ENCODE results near the gene ANKDD1B.
"Not testable (repeated sequence)": the region's sequence is repeated elsewhere in the genome, so short reads cannot be mapped to it uniquely, and the experiment has no call there.

ANKDD1B gene

GRCh38 chr5:75685141-75685540 is 73.9 kb downstream of the ANKDD1B start:
- in situ Hi-C loops (cut with HindIII; ENCODE audit: low sequenced_read_pairs) = no loop called here
- TF ChIP-seq CTCF (IDR thresholded peaks at IDR 0.05; ENCODE audit: low read depth, low read length) = no peak
- no peak for DNase-seq (ENCODE audit: low read depth, low spot score)

GRCh38 chr5:75686480-75686879 is 75.2 kb downstream of the ANKDD1B start:
- in situ Hi-C loops (cut with HindIII; ENCODE audit: low sequenced_read_pairs) = no loop called here
- TF ChIP-seq CTCF (IDR thresholded peaks at IDR 0.05; ENCODE audit: low read depth, low read length) = no peak
- no peak for DNase-seq (ENCODE audit: low read depth, low spot score)
- H3K4me3 ChIP-seq (ENCODE audit: low read depth, low read length) = no peak overlapping the region

More at GRCh38 chr5:75685141-75685540, 73.9 kb downstream of the ANKDD1B start:
- no peak overlapping the region for H3K4me3 ChIP-seq (ENCODE audit: low read depth, low read length)

GRCh38 chr5:75690669-75691068 is 79.4 kb downstream of the ANKDD1B start:
- TF ChIP-seq CTCF (IDR thresholded peaks at IDR 0.05; ENCODE audit: low read depth, low read length) = no peak
- in situ Hi-C loops (cut with HindIII; ENCODE audit: low sequenced_read_pairs) = no loop called here
- DNase-seq (ENCODE audit: low read depth, low spot score) = no peak
- H3K4me3 ChIP-seq (ENCODE audit: low read depth, low read length) = no peak overlapping the region

- no peak for TF ChIP-seq CTCF (IDR thresholded peaks at IDR 0.05; ENCODE audit: low read depth, low read length)
- no peak for DNase-seq (ENCODE audit: low read depth, low spot score)
- H3K4me3 ChIP-seq (ENCODE audit: low read depth, low read length) = no peak overlapping the region
- in situ Hi-C loops (cut with HindIII; ENCODE audit: low sequenced_read_pairs) = no loop called here
Observed at GRCh38 chr5:75694781-75695180, 83.5 kb downstream of the ANKDD1B start.

GRCh38 chr5:75695472-75696351 is 84.5 kb downstream of the ANKDD1B start:
- H3K4me3 ChIP-seq (ENCODE audit: low read depth, low read length); DNase-seq (ENCODE audit: low read depth, low spot score); in situ Hi-C loops (cut with HindIII; ENCODE audit: low sequenced_read_pairs): not testable (repeated sequence)

- no peak for DNase-seq (ENCODE audit: low read depth, low spot score)
- H3K4me3 ChIP-seq (ENCODE audit: low read depth, low read length) = no peak overlapping the region
- TF ChIP-seq CTCF (IDR thresholded peaks at IDR 0.05; ENCODE audit: low read depth, low read length) = no peak
- in situ Hi-C loops (cut with HindIII; ENCODE audit: low sequenced_read_pairs) = no loop called here
Observed at GRCh38 chr5:75701856-75702255, 90.6 kb downstream of the ANKDD1B start.

- H3K4me3 ChIP-seq (ENCODE audit: low read depth, low read length) = no peak overlapping the region
- no peak for DNase-seq (ENCODE audit: low read depth, low spot score)
- in situ Hi-C loops (cut with HindIII; ENCODE audit: low sequenced_read_pairs) = no loop called here
- TF ChIP-seq CTCF (IDR thresholded peaks at IDR 0.05; ENCODE audit: low read depth, low read length) = no peak
Observed at GRCh38 chr5:75706016-75706415, 94.8 kb downstream of the ANKDD1B start.

Data from astrocyte of the spinal cord (primary cell).